Skin epidermis (tissue), 12 donors: ENCODE measurements around the gene TTYH2.
"Not testable (repeated sequence)": the region's sequence is repeated elsewhere in the genome, so short reads cannot be mapped to it uniquely, and the experiment has no call there.

ENCODE experiments used
- H3K27ac ChIP-seq, 21 experiments: fragments of 200-600 bp; sonication (generic) in 11 of 21; one replicate each; pipeline ENCODE4 v1.5.0; 2020; ENCODE audit warnings: mild to moderate bottlenecking in 3 of 21, inconsistent platforms in 2 of 21, moderate library complexity in 2 of 21
- H3K4me3 ChIP-seq, 7 experiments: fragments of 200-600 bp; sonication (generic) in 2 of 7; one replicate each; pipeline ENCODE4 v1.5.0; 2020; ENCODE audit warnings: inconsistent platforms in 2 of 7, mild to moderate bottlenecking in 2 of 7, moderate library complexity in 1 of 7

Gene TTYH2

DNA sequence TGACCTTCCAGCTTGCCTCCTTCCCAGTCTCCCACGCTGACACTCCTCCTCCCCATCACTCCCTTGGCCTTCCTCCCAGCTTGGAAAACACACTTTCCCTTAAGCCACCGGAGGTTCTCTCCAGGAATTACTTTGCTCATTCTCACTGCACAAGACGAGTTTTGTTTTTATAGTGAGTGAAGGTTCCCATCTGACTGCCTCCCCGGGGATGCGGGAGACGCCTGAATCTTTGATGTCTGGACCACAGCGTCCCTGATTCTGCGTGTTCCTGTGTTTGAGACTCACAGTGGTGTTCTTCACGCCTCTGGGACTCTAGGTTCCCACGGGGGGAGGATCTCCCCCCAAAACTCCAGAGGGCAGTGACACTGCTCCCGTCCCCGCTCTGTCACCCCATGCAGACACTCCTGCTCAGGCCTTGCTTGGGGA lies 62.7 kb downstream of the TTYH2 start:
- Histone ChIP-seq H3K4me3 (no peak overlapping the region), H3K27ac (peak overlapping the region in 5 of 21 experiments; percentile 9 to 38 (median 25))

DNA sequence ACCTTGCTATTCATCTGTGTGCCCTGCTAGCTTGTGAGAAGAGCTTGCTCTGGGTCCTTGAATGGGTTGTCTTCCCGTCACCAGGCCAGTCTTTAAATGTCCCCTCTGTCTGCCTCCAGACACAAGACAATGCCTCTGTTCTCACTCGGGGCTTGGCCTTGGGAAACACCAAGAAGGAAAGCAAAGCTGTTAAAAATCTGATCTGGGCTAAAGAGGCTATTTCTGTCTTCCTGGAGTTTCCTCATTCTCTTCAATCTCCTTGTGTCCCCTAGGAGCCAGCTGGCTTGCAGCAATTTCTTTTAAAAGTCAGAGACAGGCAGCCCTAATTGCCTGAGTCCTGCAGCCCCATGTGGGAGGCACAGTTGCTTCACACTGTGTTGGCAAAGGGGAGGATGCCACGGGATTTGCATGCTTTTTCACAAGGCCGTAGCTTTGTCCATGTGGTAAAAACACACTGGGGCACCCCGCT lies 63.2 kb downstream of the TTYH2 start:
- Histone ChIP-seq H3K4me3 (no peak overlapping the region), H3K27ac (peak overlapping the region in 5 of 21 experiments; percentile 9 to 38 (median 25))

DNA sequence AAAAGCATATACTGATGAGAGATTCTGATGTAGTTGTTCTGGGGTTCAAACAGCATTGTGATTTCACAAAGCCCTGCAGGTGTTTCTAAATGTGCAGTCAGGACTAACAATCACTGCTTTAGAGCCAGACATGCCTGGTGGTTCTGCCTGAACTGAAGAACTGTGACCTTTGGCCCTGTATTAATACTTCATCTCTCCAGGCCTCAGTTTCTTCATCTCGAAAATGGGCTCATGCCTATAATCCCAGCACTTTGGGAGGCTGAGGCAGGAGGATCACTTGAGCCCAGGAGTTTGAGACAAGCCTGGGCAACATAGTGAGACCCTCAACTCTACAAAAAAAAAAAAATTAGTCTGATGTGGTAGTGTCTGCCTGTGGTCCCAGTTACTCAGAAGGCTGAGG lies 64.6 kb downstream of the TTYH2 start:
- no peak overlapping the region for H3K27ac ChIP-seq
- no peak overlapping the region for H3K4me3 ChIP-seq

DNA sequence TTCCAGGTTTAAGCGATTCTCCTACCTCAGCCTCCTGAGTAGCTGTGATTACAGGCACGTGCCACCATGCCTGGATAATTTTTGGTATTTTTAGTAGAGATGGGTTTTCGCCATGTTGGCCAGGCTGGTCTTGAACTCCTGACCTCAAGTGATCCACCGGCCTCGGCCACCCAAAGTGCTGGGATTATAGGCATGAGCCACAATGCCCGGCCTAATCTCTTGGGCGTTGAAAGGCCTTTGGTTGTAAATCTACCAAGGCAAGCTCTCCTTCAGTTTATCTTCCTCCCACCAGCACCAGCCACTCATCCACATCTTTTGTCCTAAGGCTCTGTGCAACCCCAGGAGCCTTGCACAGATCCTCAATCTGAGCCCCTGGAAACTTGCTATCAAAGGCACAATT lies 66.2 kb downstream of the TTYH2 start:
- H3K27ac ChIP-seq, result peak overlapping the region in 5 of 21 experiments; percentile 24 to 85 (median 69)
- H3K4me3 ChIP-seq, result not testable (repeated sequence)

DNA sequence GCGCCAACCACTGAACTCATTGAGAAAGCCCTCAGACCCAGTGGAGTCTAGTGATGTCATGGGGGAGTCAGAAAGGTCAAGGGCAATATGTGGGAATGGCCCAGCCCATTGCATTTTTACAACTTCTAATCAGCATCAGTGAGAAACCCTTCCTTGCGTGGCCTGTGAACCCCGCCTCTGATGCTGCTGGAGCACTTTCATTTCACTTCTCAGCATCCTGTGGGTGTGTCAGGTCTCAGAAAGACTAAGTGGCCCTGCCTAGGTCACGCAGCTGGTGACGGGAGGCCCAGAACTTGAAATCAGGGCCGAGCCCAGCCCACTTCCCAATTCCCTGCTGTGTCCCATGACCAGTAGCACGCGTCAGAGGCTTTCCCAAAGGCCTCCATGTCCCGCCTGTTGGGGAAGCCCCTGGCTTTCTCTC lies 66.7 kb downstream of the TTYH2 start:
- peak overlapping the region in 8 of 21 experiments; percentile 3 to 85 (median 57) for H3K27ac ChIP-seq
- no peak overlapping the region for H3K4me3 ChIP-seq

DNA sequence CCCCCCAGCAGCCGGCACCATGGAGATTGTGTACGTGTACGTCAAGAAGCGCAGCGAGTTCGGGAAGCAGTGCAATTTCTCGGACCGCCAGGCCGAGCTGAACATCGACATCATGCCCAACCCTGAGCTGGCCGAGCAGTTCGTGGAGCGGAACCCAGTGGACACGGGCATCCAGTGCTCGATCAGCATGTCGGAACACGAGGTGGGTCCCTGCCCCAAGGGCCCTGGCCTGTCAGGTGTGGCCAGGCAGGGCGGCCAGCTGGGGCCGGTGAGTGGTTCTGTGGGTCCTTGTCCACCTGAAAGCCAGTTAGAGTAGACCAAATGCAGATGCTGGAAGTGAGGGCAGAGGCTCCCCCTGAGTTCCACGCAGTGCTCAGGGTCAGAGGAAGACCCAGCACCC lies 68.4 kb downstream of the TTYH2 start:
- H3K4me3 ChIP-seq, result no peak overlapping the region
- peak overlapping the region in 4 of 21 experiments; percentile 51 to 78 (median 66) for H3K27ac ChIP-seq

DNA sequence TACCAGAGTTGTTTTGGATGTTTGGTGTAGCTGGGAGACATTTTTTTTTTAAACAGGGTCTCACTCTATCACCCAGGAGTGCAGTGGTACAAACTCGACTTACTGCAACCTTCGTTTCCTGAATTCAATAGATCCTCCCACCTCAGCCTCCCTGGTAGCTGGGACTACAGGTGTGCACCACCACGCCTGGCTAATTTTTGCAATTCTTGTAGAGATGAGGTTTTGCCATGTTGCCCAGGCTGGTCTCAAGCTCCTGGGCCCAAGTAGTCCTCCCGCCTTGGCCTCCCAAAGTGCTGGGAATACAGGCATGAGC lies 68.9 kb downstream of the TTYH2 start:
- peak overlapping the region in 6 of 21 experiments; percentile 51 to 78 (median 62) for H3K27ac ChIP-seq
- not testable (repeated sequence) for H3K4me3 ChIP-seq

DNA sequence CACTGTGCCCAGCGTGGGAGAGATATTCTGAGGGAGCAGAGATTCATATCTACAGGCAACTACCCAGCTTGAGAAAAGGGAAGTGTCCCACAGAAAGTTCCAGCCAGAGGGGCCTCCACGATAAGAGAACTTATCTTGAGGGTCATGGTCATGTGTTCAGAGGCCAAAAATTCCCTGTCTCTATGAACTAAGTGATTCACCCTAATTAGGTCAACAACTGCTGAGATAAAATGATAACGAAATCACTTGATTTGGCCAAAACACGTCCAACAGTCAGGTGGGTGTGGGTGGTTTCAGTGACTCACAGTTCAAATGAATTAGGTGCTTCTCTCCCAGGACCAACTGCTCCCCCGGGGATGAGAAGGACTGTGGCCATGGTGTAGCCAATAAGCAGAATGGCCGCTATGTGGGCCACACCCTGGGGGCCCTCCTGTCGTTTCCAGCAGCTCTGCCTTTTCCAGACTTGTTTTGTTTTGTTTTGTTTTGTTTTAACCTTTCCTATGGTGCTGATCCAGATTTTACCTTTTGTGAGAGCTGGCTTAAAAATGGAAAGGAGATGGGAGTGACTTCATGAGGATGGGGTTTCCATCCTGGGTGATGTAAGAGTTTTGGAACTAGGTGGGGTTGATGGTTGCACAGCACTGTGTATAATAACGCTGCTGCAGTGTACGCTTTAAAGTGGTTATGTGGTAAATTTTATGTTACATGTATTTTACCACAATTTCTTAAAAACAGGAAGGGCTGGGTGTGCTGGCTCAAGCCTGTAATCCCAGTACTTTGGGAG lies 69.4 kb downstream of the TTYH2 start:
- Histone ChIP-seq H3K27ac (peak overlapping the region in 8 of 21 experiments; percentile 12 to 78 (median 62)), H3K4me3 (no peak overlapping the region)

DNA sequence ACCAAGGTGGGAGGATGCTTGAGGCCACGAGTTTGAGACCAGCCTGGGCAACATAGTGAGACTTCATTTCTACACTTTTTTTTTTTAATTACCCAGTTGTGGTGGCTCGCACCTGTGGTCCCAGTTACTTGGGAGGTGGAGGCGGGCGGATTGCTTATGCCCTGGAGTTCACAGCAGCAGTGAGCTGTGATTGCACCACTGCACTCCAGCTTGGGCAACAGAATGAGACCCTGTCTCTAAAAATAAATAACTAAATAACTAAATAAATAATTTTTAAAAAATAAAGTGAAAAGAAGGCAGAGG lies 70.0 kb downstream of the TTYH2 start:
- Histone ChIP-seq H3K4me3 (no peak overlapping the region), H3K27ac (peak overlapping the region in 4 of 21 experiments; percentile 18 to 62 (median 30))

DNA sequence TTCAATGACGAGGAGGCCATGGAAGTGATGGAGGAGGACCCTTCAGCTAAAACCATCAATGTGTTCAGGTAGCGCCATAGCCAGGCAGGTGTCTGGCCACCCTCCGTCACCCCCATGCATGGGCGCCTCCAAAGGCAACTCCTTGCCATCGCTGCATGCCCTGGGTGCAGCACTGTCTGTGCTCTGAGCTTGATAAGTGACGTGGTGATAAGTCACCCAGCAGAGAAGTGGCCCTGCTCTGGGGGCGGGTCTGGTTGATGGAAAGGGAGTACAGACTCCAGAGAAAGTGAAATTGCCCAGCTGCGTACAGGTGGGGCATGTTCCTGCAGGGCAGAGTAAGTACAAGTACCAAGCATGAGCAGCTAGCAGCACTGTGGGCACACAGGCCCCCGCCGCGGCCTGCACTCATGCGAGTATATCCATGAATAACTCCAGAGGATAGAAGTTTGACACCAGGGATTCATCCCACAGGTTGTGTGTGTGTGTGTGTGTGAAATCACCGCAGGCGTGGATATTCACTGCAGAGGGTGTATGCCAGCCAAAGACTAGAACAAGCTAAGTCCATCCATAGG lies 73.7 kb downstream of the TTYH2 start:
- H3K4me3 ChIP-seq, result no peak overlapping the region
- H3K27ac ChIP-seq, result no peak overlapping the region

DNA sequence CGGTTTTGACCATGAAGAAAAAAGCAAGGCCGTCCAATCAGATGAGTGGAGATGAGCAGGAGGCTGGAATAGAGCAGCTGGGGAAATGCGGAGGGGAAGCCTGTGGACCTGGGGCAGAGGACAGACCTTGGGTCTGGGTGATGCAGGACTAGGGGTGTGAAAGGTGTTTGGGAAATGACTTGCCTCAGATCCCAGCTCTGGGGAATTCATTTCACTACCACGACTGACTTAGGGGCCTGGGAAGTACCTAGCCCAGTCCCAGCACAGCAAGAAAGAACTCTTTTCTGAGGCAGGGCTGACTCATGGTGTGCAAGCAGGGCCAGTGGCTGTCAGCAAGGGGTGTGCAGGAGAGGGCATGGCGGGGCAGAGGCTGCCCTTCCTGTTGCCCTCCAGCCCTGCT lies 75.4 kb downstream of the TTYH2 start:
- Histone ChIP-seq H3K4me3 (no peak overlapping the region), H3K27ac (no peak overlapping the region)

DNA sequence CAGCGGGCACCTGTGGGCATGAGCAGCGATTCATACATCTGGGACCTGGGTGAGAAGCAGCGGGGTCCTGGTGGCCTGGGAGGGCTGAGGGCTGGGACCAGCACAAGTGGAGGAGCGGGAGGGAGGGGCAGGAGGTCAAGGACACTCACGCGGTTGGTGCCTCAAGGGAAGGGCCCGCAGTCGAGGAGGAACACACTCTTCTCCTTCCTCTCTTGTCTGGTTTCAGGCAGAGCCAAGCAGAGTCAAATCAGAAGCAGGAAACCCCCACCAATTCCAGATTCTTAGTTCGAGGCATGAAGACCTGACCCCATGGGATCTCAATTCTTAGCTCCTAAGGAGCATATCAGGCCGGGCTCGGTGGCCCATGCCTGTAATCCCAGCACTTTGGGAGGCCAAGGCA lies 76.3 kb downstream of the TTYH2 start:
- H3K27ac ChIP-seq, result no peak overlapping the region
- H3K4me3 ChIP-seq, result no peak overlapping the region

DNA sequence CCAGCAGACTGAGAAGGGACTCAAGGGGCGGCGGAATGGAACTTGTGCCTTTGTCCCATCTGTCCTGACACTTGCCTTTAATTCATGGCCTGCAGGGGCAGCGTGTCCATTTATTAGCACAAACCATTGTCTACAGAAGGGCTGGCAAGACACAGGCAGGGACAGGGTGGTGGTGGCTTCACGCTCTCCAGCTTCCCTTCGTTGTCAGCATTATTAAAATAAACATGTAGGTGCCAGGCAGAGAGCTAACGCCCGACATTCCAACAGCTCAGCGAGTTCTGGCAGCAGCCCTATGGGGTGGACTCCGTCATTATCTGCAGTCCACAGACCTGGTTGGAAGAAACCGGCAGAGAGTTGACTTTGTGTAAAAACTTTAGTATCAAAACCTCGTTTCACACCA lies 77.0 kb downstream of the TTYH2 start:
- Histone ChIP-seq H3K27ac (no peak overlapping the region), H3K4me3 (no peak overlapping the region)

DNA sequence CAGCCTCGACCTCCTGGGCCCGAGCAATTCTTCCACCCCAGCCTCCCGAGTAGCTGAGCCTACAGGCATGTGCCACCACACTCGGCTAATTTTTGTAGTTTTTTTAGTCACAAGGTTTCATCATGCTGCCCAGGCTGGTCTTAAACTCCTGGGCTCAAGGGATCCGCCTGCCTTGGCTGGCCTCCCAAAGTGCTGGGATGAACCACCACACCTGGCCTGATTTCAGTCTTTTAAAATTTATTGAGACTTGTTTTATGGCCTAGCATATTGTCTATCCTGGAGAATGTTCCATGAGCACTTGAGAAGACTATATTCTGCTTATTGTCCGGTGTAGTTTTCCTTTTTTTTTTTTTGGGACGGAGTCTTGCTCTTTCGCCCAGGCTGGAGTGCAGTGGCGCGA lies 79.1 kb downstream of the TTYH2 start:
- no peak overlapping the region for H3K4me3 ChIP-seq

DNA sequence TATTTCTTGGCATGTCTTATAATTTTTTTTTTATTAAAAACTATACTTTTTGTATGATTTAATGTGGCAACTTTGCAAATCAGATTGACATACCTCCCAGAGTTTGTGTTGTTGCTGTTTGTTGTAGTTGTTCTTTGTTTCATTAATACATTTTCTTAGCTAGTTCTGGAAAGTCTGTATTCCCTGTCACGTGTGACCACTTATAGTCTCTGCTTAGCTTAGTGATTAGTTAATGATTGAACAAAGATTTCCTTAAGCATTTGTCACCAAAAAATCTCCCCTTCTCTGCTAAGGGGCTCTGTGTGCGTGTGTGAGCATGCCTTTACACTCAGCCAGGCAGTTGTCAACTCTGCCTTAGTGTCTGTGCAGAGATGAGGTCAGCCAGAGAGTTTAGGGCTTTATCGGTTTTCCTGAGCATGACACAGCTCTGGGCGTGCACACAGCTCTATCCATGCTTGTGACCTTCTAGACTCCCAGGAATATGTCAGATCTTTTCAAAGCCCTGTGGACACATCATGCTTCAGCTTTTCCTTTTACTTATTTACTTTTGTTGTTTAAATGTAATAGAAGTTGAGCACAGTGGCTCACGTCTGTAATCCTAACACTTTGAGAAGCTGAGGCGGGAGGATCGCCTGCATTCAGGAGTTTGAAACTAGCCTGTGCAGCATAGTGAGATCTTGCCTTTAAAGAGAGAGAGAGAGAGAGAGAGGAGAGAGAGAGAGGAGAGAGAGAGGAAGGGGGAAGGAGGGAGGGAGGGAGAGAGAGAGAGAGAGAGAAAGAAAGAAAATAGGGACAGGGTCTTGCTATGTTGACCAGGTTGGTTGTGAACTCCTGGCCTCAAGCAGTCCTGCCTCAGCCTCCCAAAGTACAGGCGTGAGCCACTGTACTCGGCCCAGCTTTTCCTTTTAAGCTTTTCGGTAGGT lies 82.5 kb downstream of the TTYH2 start:
- H3K4me3 ChIP-seq, result no peak overlapping the region
- H3K27ac ChIP-seq, result no peak overlapping the region

More for the DNA sequence above, 79.1 kb downstream of the TTYH2 start:
- H3K27ac ChIP-seq, result no peak overlapping the region

DNA sequence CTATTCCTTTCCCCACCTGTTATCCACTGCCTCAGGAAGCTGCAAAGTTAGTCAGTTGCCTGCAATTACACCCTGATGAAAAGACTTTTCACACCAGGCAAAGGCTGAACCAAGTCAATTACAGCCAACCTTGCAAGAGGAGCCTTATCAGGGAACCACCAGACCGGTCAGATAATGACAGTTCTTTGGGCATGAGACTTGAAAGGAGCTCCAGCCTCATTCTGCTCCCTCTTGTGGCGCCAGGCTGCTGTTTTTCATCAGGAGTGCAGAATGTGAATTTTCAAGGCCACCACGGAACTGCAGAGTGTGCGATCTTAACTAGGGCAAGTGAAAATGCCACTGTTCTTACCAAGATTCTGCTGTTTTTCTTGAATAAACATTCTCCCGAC lies 83.2 kb downstream of the TTYH2 start:
- no peak overlapping the region for H3K27ac ChIP-seq
- no peak overlapping the region for H3K4me3 ChIP-seq

DNA sequence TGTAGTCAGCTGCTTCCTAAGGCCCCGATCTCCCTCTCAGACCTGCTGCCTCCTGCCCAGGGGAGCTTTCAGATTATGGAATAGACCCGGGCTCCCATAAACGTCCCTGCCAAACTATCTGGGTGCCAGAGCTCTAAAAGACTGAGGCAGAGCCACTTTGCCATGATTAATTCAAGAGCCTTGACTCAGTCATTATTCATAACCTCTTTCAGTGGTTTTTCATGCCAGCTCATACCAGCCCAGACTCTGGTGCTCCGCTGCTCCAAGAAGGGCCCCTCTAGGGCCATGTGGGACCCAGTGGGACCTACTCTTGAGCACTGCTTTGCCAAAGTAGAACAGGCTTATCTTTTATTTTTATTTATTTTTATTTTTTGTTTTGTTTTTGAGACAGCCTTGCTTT lies 84.6 kb downstream of the TTYH2 start:
- Histone ChIP-seq H3K27ac (no peak overlapping the region), H3K4me3 (no peak overlapping the region)

DNA sequence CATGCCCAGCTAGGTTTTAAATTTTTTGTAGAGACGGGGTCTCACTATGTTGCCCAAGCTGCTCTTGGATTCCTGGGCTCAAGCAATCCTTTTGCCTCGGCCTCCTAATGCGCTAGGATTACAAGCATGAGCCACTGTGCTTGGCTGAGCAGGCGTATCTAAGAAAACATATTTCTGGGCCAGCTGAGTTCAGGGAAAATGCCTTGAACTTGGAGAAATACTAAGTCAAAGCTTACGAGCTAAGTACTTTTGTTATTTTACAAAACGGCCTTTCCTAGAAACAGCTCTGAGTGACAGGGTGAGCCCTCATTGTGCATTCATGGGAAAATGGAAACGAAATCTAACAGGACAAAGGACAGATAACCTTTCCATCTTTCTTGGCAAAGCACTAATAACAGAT lies 85.4 kb downstream of the TTYH2 start:
- Histone ChIP-seq H3K27ac (no peak overlapping the region), H3K4me3 (no peak overlapping the region)

DNA sequence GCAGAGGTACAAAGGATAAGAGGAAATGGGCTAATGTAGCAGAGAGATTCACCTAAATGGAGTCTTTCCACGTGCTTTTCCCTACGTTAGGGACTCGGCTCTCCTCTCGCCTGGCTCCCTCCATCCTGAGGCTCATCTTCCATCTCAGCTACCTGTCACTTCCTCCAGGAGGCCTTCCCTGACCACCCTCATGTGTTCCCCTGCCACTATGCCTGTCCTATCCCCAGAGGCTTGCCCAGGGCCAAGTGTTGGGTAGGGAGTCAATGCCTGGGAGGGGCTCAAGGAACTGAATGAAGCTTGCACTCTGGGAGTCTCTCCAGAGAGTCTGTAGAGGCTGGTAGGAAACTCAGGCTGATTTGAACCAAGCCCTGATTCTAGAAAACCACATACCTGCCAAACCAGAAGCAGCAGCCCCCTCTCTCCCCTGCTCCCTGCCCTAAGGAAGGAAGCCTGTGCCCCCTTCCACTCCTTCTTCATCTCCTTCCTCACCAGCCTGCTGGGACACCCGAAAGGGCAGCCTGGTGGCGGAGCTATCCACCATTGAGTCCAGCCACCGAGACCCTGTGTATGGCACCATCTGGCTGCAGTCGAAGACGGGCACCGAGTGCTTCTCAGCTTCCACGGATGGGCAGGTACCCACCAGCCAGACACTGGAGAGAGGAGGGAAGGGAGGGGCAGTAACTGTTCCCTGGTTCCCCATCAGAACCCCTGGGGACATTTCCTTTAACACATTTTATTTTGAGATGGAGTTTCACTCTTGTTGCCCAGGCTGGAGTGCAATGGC lies 86.0 kb downstream of the TTYH2 start:
- Histone ChIP-seq H3K27ac (no peak overlapping the region), H3K4me3 (no peak overlapping the region)

DNA sequence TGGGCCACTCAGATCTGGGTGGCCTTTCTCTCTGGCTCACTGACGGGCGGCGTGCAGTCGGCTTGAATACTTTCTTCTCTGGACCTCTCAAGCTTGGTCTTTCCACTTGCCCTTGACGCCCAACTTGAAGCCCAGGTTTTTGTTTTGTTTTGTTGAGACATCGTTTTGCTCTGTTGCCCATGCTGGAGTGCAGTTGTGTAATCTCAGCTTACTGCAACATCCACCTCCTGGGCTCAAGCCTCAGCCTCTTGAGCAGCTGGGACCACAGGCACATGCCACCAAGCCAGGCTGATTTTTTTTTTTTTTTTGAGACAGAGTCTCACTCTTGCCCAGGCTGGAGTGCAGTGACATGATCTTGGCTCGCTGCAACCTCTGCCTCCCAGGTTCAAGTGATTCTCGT lies 89.9 kb downstream of the TTYH2 start:
- Histone ChIP-seq H3K4me3 (no peak overlapping the region), H3K27ac (no peak overlapping the region)
